Left lung (tissue), 10 donors: ENCODE results near the gene OR9A4. TPM values are rescaled to one million over a fixed set of nuclear protein-coding genes. Genes with fewer than 3 reads are reported as not detected.

ENCODE experiments used
- ATAC-seq: fragments of 200-7000 bp; cut with Tn5 transposase; one replicate; pipeline ENCODE4 v1.9.1; 2020; ENCODE audit warnings: moderate library complexity
- DNase-seq, 4 donors: peaks; one replicate each; pipeline ENCODE4 v3.0.0-alpha.2; 2013 to 2020
- H3K27ac ChIP-seq, 2 donors: fragments of 200-600 bp; sonication (generic) in 1 of 2; one replicate each; pipeline versions ENCODE4 v1.5.0 to v1.8.0; 2020 to 2021
- H3K27me3 ChIP-seq, 2 donors: fragments of 200-600 bp; sonication (generic) in 1 of 2; one replicate each; pipeline versions ENCODE4 v1.5.0 to v1.8.0; 2020 to 2021
- H3K36me3 ChIP-seq, 2 donors: fragments of 200-600 bp; sonication (generic) in 1 of 2; one replicate each; pipeline versions ENCODE4 v1.5.0 to v1.8.0; 2020 to 2021
- H3K4me1 ChIP-seq, 2 donors: fragments of 200-600 bp; one replicate each; pipeline ENCODE4 v1.8.0; 2021
- H3K4me3 ChIP-seq, 2 donors: fragments of 200-600 bp; sonication (generic) in 1 of 2; one replicate each; pipeline versions ENCODE4 v1.5.0 to v1.8.0; 2020 to 2021; ENCODE audit warnings: mild to moderate bottlenecking in 1 of 2
- H3K9me3 ChIP-seq, 2 donors: fragments of 200-600 bp; sonication (generic) in 1 of 2; one replicate each; pipeline versions ENCODE4 v1.5.0 to v1.8.0; 2020 to 2021
- intact Hi-C, 2 donors: fragments of 100-400 bp; cut with DNase I; formaldehyde crosslinking; loops; one replicate each; pipeline versions ENCODE4 v1.11.2 to v1.14.2; 2022
- polyA plus RNA-seq, 6 donors: library from polyadenylated mRNA; unstranded; fragments of 120-200 nt; gene quantifications; one replicate each; pipeline ENCODE4 v1.2.1, GENCODE V29; 2013; ENCODE audit not compliant: insufficient read length in 6 of 6
- total RNA-seq, 2 donors: library from RNA; stranded (reverse); fragmentation: NEBNext Ultra II Directional; extraction: Animal tissue kit (Norgen Biotek cat#: 25700); gene quantifications; one replicate each; pipeline ENCODE4 v1.2.1, GENCODE V29; 2021
- TF ChIP-seq, protein P1 (sequence below), 2 donors: fragments of 200-600 bp; sonication (generic) in 1 of 2; IDR thresholded peaks; one replicate each; pipeline versions ENCODE4 v1.5.0 to v1.8.0; 2021; ENCODE audit warnings: antibody characterized with exemption in 2 of 2
- donor health status: DM: no; HTN: yes; CAD: no.
- donor health status: DM: no; HTN: no; CAD: no.

Gene OR9A4
- total and polyA plus RNA-seq, 8 donors, result not detected

DNA sequence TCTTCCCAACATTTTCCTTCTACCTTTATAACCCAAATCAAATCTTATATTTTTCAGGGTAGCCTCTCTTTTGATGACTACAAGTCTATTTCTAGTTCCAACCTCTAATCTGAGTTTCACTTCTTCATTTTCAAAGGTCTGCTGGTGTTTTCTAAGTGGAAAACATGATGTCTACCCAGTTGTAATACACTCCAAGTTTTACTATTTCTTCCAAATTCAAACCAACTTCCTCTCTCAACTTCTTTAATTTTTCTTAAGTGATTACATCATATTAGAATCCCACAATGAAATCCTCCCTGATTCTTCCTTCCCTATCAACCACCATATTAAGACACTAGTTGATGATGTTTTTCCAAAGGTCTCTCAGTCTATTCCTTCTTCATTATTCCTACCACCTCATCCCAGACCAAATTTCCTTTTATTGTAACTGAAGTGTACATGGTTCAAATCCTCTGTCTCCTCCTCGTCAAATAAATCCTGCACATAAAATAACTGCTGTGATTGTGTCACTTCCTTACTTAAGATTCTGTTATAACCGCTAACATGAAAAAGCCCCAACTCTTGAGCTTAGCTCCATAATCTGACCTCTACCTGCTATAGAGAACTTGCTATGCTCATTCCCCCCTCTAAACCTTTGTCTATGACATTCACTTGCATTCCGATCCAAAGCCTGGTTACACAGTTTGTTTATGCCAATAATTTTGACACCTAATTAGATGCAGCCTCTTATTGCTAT lies 44.7 kb downstream of the OR9A4 start:
- H3K4me3 ChIP-seq, result no peak overlapping the region
- ATAC-seq, result peak; percentile 44
- intact Hi-C loops, result no loop called here
- no peaks in the 10 kb centered on the region for H3K36me3 ChIP-seq
- DNase-seq, result no peak
- TF ChIP-seq, protein P1, sequence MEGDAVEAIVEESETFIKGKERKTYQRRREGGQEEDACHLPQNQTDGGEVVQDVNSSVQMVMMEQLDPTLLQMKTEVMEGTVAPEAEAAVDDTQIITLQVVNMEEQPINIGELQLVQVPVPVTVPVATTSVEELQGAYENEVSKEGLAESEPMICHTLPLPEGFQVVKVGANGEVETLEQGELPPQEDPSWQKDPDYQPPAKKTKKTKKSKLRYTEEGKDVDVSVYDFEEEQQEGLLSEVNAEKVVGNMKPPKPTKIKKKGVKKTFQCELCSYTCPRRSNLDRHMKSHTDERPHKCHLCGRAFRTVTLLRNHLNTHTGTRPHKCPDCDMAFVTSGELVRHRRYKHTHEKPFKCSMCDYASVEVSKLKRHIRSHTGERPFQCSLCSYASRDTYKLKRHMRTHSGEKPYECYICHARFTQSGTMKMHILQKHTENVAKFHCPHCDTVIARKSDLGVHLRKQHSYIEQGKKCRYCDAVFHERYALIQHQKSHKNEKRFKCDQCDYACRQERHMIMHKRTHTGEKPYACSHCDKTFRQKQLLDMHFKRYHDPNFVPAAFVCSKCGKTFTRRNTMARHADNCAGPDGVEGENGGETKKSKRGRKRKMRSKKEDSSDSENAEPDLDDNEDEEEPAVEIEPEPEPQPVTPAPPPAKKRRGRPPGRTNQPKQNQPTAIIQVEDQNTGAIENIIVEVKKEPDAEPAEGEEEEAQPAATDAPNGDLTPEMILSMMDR (IDR thresholded peaks at IDR 0.05), result no peak
- peak overlapping the region in 1 of 2 donors; percentile 55 for H3K27ac ChIP-seq
- peaks cover 0 to 4% of the 10 kb centered on the region in 2 donors for H3K9me3 ChIP-seq
- H3K27me3 ChIP-seq, result no peaks in the 10 kb centered on the region
- H3K4me1 ChIP-seq, result peaks cover 0 to 35% of the 10 kb centered on the region in 2 donors

Other genes starting within 250 kb of the OR9A4 start
- 10 to 100 TPM; 20.4 to 28.9 TPM for gene DENND11, start 214.2 kb upstream of the OR9A4 start, total RNA-seq
- 10 to 100 TPM; 39.6 to 48.7 (median 43.0) TPM for gene DENND11, start 214.2 kb upstream of the OR9A4 start, polyA plus RNA-seq
- gene WEE2, start 208.0 kb upstream of the OR9A4 start, total RNA-seq, result not detected
- under 1 TPM; 0.23 to 0.64 (median 0.44) TPM for gene WEE2, start 208.0 kb upstream of the OR9A4 start, polyA plus RNA-seq
- gene SSBP1, start 178.0 kb upstream of the OR9A4 start, total RNA-seq, result 10 to 100 TPM; 71.6 to 96.2 TPM
- gene SSBP1, start 178.0 kb upstream of the OR9A4 start, polyA plus RNA-seq, result 100 to 1,000 TPM; 117 to 130 (median 120) TPM
- gene TAS2R3, start 152.3 kb upstream of the OR9A4 start, total RNA-seq, result 1 to 10 TPM in 1 of 2 donors, under 1 TPM in 1; 0.82 to 2.7 TPM
- 1 to 10 TPM in 5 of 6 donors, under 1 TPM in 1; 0.35 to 2.9 (median 2.3) TPM for gene TAS2R3, start 152.3 kb upstream of the OR9A4 start, polyA plus RNA-seq
- gene TAS2R4, start 139.7 kb upstream of the OR9A4 start, total RNA-seq, result 1 to 10 TPM in 1 of 2 donors, under 1 TPM in 1; 0.99 to 1.1 TPM
- 1 to 10 TPM; 4.6 to 6.3 (median 5.5) TPM for gene TAS2R4, start 139.7 kb upstream of the OR9A4 start, polyA plus RNA-seq
- 1 to 10 TPM in 1 of 2 donors, under 1 TPM in 1; 0.79 to 2.0 TPM for gene TAS2R5, start 126.2 kb upstream of the OR9A4 start, total RNA-seq
- gene TAS2R5, start 126.2 kb upstream of the OR9A4 start, polyA plus RNA-seq, result 10 to 100 TPM in 4 of 6 donors, 1 to 10 TPM in 2; 5.8 to 11.4 (median 10.1) TPM
- not detected for gene PRSS37, start 74.9 kb upstream of the OR9A4 start, total RNA-seq
- 1 to 10 TPM in 1 of 6 donors, under 1 TPM in 5; 0.34 to 1.5 (median 0.61) TPM for gene PRSS37, start 74.9 kb upstream of the OR9A4 start, polyA plus RNA-seq
- 10 to 100 TPM in 1 of 2 donors, 1 to 10 TPM in 1; 7.7 to 12.6 TPM for gene CLEC5A, start 30.6 kb downstream of the OR9A4 start, total RNA-seq
- 1 to 10 TPM in 2 of 6 donors, under 1 TPM in 4; 0.29 to 1.3 (median 0.66) TPM for gene CLEC5A, start 30.6 kb downstream of the OR9A4 start, polyA plus RNA-seq
- gene TAS2R38, start 57.4 kb downstream of the OR9A4 start, total RNA-seq, result not detected
- gene TAS2R38, start 57.4 kb downstream of the OR9A4 start, polyA plus RNA-seq, result not detected
- 10 to 100 TPM in 1 of 2 donors, 1 to 10 TPM in 1; 1.6 to 36.5 TPM for gene MGAM, start 79.5 kb downstream of the OR9A4 start, total RNA-seq
- 1 to 10 TPM in 3 of 6 donors, under 1 TPM in 3; 0.31 to 1.1 (median 0.98) TPM for gene MGAM, start 79.5 kb downstream of the OR9A4 start, polyA plus RNA-seq
- gene MGAM2, start 195.3 kb downstream of the OR9A4 start, total RNA-seq, result 1 to 10 TPM in 1 of 2 donors, under 1 TPM in 1; 0.03 to 4.6 TPM
- under 1 TPM; 0.07 to 0.37 (median 0.17) TPM for gene MGAM2, start 195.3 kb downstream of the OR9A4 start, polyA plus RNA-seq